ENCODE measurements around the gene MOV10.

Gene MOV10

GRCh38 chr1:112702420-112703261 is 28.2 kb downstream of the MOV10 start:
- H3K9me3 ChIP-seq (ENCODE audit: control insufficient read depth, insufficient read depth, low read depth, low read length) = no peaks in the 10 kb centered on the region
- ChIA-PET CTCF (interaction anchor here (0.6 to 2.0 kb wide), 4 partner anchors 13 to 476 kb away, joined by 3 to 12 read pairs (median 4); partner anchors contain the start of genes MOV10 and PPM1J), POLR2A (interaction anchor here (1.0 to 9.8 kb wide), 4 partner anchors 14 to 84 kb away, joined by 3 to 91 read pairs (median 6); partner anchors contain the start of genes MOV10 and ST7L)

DNA sequence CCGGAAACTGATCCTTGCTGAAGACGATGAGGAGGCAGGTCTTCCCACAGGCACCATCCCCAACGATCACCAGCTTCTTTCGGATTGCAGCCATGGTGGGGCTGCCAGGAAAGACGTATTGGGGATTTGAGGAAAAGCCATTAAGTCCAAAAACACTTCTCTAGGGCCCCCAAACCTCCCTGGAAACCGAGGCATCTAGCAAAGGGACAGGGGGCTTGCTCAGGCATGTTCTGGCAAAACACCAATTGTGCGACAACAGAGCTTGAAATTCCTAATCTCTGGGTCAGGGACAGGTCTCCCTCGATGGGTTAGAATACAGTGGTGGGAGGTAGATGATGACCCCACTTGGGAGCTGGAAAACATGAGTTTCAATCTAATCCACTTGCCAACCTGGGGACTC is 29.2 kb downstream of the MOV10 start:
- no peaks in the 10 kb centered on the region for H3K9me3 ChIP-seq (ENCODE audit: control insufficient read depth, insufficient read depth, low read depth, low read length)
- H3K27ac ChIP-seq (ENCODE audit: extremely low read depth, low read depth, low read length) = no peak overlapping the region
- TF ChIP-seq ZNF621 (tag by site-specific recombination; IDR thresholded peaks at IDR 0.05) (no peak), ZNF292 (tag by site-specific recombination; IDR thresholded peaks at IDR 0.05; ENCODE audit: borderline replicate concordance, low read depth) (no peak)
- ChIA-PET CTCF (interaction anchor here (1.0 to 2.1 kb wide), 3 partner anchors 29 to 310 kb away, joined by 3 to 5 read pairs (median 5); partner anchors contain the start of gene MOV10), POLR2A (interaction anchor here (1.2 to 9.8 kb wide), 4 partner anchors 14 to 253 kb away, joined by 3 to 91 read pairs (median 8); partner anchors contain the start of genes CAPZA1, MOV10, SLC16A1 and ST7L)
- H3K4me1 ChIP-seq (ENCODE audit: control insufficient read depth, insufficient read depth, low read length) = peaks cover 20% of the 10 kb centered on the region
- H3K36me3 ChIP-seq (ENCODE audit: control insufficient read depth in 2 of 2, insufficient read depth in 1 of 2, low read length in 2 of 2) = peaks cover 0 to 50% of the 10 kb centered on the region in 2 experiments; a peak in 1 of 3 replicates
- no peak overlapping the region for H3K4me3 ChIP-seq (ENCODE audit: low read depth, low read length)

More at GRCh38 chr1:112702420-112703261, 28.2 kb downstream of the MOV10 start:
- H3K4me3 ChIP-seq (ENCODE audit: low read depth, low read length) = no peak overlapping the region
- TF ChIP-seq KLF16 (tag by site-specific recombination; IDR thresholded peaks at IDR 0.05) = no peak
- TF ChIP-seq GLIS2 (tag by site-specific recombination; IDR thresholded peaks at IDR 0.05) = peak; percentile 51
- peak; percentile 35; the same call in 1 of the 2 replicates for TF ChIP-seq ZNF394 (tag by site-specific recombination; IDR thresholded peaks at IDR 0.05; ENCODE audit: borderline replicate concordance)
- 0 out of 2 replicates have a peak, but pooled peaks have one; percentile 30 for TF ChIP-seq ZIC2 (tag by site-specific recombination; IDR thresholded peaks at IDR 0.05)
- peak; percentile 70 for TF ChIP-seq GLIS1 (tag by site-specific recombination; IDR thresholded peaks at IDR 0.05)
- peak; percentile 77; the same call in 1 of the 2 replicates for TF ChIP-seq SCRT2 (tag by site-specific recombination; IDR thresholded peaks at IDR 0.05)
- H3K4me1 ChIP-seq (ENCODE audit: control insufficient read depth, insufficient read depth, low read length) = peaks cover 21% of the 10 kb centered on the region
- no peak overlapping the region for H3K27ac ChIP-seq (ENCODE audit: extremely low read depth, low read depth, low read length)
- H3K36me3 ChIP-seq (ENCODE audit: control insufficient read depth in 2 of 2, insufficient read depth in 1 of 2, low read length in 2 of 2) = peaks cover 0 to 60% of the 10 kb centered on the region in 2 experiments; a peak in 1 of 3 replicates

DNA sequence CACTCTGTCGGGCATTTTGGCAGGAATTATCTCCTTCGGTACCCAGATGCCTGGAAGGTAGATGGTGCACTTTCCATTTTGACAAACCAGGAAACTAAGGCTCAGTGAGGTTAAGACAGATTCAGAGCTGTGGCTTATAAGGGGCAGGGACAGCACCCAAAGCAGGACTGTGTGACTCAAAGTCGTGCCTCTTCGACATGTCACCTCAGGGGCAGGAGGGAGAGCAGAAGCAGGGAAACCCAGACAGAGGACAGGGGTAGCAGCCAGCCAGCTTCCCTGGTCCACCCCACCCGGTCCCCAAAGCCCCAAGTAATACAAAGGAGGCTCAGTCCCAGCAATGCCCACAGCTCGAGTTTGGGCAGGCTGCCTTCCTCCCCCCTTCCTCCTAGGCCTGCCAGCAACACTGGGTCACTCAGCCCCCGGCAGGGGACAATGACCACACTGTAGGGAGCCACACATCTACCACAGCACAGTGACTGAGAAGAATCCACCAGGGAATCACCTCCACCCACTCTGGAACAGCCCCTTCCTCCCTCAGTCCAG is 30.0 kb downstream of the MOV10 start:
- ChIA-PET CTCF (interaction anchor here (0.6 to 2.1 kb wide), 8 partner anchors 30 to 368 kb away, joined by 3 to 5 read pairs (median 5); partner anchors contain the start of genes LRIG2 and MOV10), POLR2A (interaction anchor here (0.5 to 9.8 kb wide), 11 partner anchors 8 to 313 kb away, joined by 3 to 91 read pairs (median 4); partner anchors contain the start of genes CAPZA1, CTTNBP2NL, MOV10 and PPM1J)
- Histone ChIP-seq H3K36me3 (ENCODE audit: control insufficient read depth in 2 of 2, insufficient read depth in 1 of 2, low read length in 2 of 2) (peaks cover 0 to 45% of the 10 kb centered on the region in 2 experiments; a peak in 1 of 3 replicates), H3K9me3 (ENCODE audit: control insufficient read depth, insufficient read depth, low read depth, low read length) (no peaks in the 10 kb centered on the region), H3K4me3 (ENCODE audit: low read depth, low read length) (peak overlapping the region; percentile 30), H3K27ac (ENCODE audit: extremely low read depth, low read depth, low read length) (no peak overlapping the region; the same call in 1 of the 2 replicates), H3K4me1 (ENCODE audit: control insufficient read depth, insufficient read depth, low read length) (peaks cover 18% of the 10 kb centered on the region)
- no peak for TF ChIP-seq ZNF555 (tag by site-specific recombination; conservative IDR thresholded peaks at IDR 0.05)
- no peak for TF ChIP-seq ZBTB21 (tag by site-specific recombination; IDR thresholded peaks at IDR 0.05)
- no peak for TF ChIP-seq RBAK (tag by site-specific recombination; IDR thresholded peaks at IDR 0.05)
- no peak for TF ChIP-seq ZNF366 (tag by site-specific recombination; conservative IDR thresholded peaks at IDR 0.05)
- TF ChIP-seq, protein P1, sequence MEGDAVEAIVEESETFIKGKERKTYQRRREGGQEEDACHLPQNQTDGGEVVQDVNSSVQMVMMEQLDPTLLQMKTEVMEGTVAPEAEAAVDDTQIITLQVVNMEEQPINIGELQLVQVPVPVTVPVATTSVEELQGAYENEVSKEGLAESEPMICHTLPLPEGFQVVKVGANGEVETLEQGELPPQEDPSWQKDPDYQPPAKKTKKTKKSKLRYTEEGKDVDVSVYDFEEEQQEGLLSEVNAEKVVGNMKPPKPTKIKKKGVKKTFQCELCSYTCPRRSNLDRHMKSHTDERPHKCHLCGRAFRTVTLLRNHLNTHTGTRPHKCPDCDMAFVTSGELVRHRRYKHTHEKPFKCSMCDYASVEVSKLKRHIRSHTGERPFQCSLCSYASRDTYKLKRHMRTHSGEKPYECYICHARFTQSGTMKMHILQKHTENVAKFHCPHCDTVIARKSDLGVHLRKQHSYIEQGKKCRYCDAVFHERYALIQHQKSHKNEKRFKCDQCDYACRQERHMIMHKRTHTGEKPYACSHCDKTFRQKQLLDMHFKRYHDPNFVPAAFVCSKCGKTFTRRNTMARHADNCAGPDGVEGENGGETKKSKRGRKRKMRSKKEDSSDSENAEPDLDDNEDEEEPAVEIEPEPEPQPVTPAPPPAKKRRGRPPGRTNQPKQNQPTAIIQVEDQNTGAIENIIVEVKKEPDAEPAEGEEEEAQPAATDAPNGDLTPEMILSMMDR (tag by site-specific recombination; IDR thresholded peaks at IDR 0.05) = no peak
